Tongue (tissue), 2 donors: ENCODE measurements around the gene CEMIP2. TPM values are rescaled to one million over a fixed set of nuclear protein-coding genes. Genes with fewer than 3 reads are reported as not detected.

Experiments
- DNase-seq: peaks from one replicate; pipeline ENCODE4 v3.0.0-alpha.2; 2015
- total RNA-seq: library from RNA; depleted of rRNA; stranded (reverse); fragments of >200 nt; gene quantifications from one replicate; pipeline ENCODE4 v1.2.3, GENCODE V29; 2014

Gene CEMIP2
- total RNA-seq, 1 donor from 2014 or later: 44.5 TPM

DNA sequence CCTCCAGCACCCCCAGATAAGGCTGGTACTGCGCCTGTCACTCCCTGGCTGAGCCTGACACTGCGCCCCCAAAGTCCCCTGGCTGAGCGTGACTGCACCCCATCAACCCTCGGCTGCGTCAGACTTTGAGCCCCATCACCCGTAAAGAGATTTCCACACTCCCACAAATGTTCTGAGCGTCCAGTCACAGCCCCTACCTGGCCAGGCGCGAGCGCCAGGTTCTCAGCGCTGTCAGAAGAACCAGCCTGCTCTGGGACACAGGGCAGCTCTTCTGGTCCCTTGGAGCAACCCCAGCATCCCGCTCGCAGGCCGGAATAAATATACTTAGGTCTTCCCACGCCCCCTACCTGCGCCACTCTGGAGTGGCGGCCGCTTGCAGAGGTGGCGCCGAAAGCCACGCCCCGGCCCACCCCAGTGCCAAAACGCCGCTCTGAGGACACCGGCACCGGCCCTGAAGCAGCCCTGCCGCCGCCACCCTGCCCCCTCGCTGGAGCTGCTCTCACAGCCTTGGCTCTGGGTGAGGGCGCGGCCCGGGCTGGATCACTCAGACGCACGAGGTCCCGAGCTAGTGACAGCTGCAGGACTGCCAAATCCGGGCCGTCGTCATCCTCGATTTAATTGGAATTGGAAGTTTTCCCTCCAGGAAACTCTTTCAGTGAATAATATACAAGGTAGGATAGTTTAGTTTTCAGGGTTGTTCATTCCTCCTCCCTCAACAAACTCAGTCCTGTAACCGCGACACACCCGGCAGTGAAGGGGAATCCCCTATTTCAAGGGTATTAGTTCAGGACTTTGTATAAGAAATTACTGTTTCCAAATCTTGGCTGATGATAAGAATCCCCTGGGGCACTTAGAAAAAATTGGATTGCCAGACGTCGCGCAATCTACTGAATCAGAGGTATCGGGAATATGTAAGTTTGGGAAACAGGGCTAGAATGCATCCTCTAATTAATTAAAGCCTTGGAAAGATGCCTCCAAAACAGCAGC, 1.2 kb upstream of the CEMIP2 start:
- peak; percentile 81 for DNase-seq

DNA sequence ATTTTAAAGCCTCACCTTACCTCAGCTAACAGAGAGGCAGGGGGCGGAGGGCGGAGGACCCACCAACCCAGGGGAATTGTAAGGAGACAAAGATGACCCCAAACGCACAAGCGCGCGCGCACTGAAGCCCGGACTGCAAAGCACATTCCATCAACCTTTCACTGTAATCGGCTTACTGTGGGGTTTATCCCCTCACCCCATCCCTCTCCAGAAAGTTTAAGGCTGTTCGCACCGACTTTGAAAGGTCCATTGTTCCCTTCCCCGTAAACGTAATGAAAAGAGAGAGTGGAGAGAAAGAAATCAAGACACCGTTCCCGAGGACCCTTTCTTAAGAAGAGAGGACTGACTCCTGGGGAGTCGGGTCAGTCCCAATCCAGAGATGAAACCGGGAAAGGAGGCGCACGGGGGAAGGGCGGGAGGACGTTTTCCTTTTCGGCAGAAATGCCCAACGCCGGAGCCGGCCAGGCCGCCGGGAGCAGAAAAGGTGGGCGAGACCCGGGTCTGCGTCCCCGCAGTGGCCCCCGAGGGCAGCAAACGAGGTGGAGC, 464 bp downstream of the CEMIP2 start:
- DNase-seq: peak; percentile 51

DNA sequence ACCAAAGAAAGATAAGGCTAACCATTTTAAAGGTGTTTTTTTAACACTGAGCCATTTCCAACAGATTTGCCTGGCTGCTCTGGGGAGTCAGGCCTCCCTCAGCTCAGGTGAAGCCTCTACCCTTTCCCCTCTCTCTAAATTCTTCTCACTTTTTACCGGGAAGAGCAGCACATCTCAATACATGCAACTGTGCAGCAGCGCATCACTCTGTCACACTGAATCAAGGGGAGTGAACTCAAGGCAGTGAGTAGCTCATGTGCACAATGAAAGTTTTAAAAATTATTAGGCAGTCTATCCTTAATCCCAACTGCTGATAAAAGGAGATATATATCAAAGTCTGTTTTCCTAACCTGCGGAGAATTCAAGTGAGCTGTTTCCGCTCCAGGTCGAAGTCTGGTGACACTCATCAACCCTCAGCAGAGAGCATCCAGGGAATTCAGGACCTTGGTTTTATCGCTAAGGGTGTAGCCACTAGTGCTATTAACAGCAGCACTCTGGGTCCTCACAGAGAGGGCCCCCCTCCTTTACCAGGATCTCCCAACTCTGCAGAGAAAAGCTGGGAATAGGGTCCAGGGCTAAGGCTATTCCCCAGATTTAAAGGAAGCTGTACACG, 1.0 kb downstream of the CEMIP2 start:
- DNase-seq: no peak

DNA sequence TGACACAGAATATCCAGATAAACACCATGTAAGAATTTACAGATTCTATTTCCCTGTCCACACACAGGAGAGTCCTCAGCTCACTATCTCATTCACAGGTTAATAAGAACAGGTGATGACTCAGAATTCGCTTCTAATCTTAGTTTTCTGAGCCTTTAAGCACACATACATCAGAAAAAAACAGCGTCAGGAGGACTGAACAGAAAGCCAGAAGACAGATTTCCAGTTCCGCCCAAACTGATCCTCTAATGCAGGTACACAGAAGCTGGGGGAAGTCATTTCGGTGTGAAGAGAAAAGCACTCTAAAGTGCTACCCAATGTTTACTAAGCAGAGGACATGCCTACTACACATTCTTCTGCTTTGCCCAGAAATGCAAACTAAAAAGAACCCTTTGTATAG, 1.6 kb downstream of the CEMIP2 start:
- peak; percentile 22 for DNase-seq

DNA sequence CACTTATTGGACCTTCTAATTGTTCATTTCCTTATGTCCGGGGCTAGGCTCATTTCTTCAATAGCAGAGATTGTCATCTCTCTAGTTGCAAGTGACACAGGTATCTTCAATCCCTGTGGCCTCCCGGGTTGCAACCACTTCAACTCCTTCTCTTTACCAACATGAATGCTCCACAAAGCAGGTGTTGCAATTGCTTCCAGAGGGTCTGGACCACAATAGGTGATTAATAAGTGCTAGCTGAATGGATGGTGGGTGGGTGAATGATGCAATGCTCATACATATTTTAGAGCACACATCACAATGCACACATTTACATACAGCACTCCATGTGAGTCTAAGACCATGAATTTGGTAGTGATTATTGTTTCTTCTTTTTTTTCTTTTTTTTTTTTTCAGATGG, 2.6 kb downstream of the CEMIP2 start:
- DNase-seq: no peak

DNA sequence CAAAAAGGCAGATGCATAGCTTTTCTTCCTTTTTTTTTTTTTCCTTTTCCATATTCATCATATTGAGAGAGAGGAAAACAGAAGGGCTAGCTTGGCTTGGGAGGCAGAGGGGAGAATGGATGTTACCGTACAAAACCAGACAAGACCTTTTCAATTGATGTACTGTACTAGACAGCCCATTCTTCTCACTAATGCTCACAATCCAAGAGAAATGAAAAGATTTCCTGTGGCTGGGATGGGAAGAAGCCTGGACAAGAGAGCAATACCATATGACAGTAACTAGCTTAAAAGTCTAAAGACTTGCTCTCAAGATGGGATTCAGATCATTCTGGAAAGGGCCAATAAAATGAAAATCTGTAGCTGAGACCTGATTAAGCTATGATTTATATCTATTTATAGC, 3.4 kb downstream of the CEMIP2 start:
- no peak for DNase-seq

DNA sequence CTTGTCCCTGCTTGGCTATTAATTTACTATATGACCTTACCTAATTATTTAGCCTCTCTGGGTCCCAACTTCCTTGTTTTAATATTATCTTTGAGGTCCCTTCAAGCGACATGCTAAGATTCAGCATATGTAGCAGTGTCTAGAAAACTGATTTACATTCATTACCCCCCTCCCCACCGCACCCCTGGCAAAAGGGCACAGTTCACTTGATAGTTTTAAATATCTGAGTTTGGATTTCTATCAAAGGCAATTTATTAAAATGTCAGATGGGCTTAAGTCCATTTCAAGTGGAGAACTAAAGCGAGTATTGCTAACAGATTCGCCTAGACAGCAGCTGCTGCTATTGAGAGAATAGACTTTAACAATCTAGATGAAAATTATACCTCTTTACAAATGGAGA, 3.9 kb downstream of the CEMIP2 start:
- peak; percentile 65 for DNase-seq

DNA sequence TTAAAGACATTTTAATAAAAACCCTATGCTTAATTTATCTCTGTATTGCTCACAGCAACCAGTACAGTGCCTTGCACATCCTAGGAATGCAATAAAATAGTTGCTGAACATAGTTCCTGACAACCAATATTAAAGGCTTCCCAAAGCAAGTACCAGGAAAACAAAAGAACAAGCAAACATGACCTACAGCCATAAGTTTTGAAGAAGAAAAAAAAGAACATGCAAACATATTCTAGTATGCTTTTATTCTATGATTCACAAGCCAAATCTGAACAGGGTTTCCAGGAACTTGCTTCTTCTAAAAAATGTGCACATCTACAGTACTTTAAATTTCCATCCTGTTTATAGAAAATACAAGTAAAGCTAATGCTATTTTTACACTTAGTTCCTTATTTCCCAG, 4.5 kb downstream of the CEMIP2 start:
- DNase-seq: peak; percentile 27

DNA sequence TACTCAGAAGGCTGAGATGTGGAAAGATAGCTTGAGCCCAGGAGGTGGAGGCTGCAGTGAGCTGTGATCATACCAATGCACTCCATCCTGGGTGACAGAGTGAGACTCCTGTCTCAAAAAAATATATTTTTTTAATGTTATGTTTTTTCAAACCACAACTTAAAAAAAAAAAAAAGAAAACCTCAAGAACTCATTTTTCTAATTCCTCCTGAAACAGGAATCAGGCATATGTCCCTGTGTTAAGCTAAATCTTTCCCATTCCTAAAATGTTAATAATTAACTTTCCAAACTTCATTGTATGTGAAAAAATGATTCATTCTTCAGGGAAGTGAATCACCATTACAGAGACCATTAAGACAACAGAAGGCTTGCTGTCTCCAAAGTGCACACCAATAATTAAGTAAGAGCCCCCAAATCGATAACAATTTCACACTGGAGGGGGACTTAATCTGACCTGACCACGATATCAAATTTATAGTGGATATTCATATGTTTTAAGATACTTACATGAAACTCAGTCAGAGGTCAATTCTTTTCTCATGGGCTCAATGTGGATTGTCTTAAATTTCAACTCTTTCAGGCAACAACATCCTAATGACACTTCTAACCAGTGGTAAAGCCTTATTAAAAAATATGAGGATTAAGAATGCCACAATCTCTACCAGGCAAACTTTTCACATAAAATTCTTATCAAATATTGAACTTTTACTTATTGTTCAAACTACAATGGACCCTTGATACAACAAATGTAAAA, 5.2 kb downstream of the CEMIP2 start:
- DNase-seq: no peak

DNA sequence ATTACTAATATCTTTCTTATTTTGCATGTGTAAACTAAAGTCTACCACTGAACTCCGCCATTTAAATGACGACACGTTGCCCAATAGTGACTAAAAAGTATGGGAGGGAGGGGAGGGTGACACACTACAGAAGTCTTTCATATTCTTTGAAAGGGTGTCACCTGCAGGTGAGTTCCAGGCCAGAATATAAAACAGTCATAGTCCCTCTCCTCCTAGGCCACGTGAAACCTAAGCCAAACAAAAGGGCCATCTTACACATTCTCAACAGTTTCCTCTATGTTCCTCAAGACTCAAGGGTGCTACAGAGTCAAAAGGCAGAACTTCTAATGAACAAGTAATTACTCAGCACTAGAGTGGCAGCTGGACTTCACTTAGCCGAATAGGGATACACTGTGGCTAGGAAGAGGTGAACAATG, 6.4 kb downstream of the CEMIP2 start:
- DNase-seq: no peak

DNA sequence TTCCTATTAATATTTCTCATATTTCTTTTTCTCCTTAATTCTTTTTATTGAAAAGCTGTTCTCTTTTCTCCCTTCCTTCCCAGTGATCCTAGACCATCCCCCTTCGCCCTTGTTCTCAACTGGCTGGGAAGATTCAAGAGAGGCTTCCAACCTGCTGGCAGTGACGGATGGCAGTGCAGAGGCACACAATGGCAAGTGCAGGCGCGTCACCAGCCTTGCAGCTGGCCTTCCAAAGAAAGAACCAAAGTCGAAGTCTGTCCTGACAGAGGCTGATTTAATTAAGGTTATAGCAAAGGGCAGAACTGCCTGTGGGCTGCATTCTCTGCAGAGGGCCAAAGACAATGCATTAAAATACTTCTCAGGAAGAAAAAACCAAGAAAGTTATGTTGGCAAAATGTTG, 7.4 kb downstream of the CEMIP2 start:
- peak; percentile 20 for DNase-seq

DNA sequence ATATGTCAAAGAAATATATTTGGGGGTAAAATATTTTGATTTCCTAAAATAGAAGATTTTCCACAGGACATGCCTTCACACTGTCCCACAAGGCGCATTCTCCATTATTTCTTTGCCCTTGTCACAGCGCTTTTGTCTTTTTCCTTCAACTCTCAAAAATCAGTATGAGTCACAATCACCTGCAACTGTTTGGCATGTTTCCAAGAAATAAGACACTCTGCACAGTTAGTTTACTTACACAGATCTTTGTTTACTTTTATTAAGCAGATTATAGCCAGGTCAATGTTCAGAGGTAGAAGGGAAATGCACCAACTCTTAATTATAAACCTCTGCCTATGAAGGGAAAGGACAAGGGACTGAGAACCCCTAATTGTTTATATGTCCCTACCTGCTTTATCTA, 9.5 kb downstream of the CEMIP2 start:
- peak; percentile 48 for DNase-seq

DNA sequence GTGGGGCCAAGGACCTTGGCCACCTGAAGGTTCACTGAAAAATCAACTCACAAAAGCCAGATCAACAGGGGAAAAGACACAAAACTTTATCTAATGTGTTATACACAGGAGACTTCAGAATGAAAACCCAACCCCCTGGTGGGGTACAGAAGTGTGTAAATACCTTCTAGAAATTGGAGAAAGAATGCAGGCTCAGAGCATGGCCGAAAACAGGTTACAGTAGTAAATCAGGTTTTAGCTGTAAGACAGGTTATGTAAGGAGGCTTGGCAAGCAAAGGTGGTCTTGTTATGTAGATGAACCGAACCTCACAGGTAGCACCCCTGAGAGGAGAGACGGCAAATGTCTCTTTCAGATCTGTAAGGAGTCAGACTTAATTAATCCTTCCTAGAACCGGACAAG, 10.0 kb downstream of the CEMIP2 start:
- DNase-seq: peak; percentile 53

DNA sequence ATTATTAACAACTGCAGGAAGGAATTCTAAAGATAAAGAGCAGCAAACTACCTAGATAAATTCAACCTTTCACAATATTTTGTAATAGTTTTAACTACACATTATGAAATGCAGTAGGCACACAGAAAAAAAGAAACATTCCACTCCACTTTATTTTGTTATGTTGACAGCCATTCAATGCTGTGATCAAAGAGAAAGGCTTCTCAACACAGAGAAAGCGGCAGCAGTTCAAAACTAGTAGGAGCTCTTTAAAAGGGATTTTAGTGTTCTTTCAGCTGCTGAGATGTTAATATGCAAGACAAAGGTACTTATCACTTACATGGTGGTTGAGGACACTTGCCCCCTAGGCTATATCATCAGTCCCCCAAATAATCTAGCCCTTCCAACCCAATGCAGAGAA, 11.6 kb downstream of the CEMIP2 start:
- DNase-seq: no peak

DNA sequence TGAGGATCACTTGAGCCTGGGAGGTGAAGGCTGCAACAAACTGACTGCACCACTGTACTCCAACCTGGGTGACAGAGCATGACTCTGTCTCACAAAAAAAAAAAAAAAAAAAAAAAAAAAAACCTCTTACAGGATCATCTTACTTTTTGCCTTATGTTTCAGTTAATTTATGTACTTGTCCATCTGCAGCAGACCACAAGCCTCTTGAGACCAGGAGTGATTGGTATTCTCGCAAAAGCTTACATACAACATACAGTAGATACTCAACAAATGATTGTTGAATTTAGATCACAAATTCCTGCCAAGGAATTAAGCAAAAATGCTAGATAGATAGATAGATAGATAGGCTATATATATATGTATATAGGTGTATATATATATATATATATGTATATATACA, 12.4 kb downstream of the CEMIP2 start:
- no peak for DNase-seq

DNA sequence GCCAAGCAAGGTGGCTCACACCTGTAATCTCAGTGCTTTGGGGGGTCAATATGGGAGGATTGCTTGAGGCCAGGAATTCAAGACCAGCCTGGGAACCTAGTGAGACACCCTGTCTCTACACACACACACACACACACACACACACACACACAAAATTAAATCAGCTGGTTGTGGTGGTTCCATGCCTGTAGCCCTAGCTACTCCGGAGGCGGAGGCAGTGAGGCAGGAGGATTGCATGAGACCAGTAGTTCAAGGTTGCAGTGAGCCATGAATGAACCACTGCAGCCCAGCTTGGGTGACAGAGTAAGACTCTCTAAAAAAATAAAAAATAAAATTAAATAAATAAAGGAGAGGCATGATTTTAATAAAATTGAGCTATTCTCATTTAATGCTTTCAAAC, 13.1 kb downstream of the CEMIP2 start:
- no peak for DNase-seq

DNA sequence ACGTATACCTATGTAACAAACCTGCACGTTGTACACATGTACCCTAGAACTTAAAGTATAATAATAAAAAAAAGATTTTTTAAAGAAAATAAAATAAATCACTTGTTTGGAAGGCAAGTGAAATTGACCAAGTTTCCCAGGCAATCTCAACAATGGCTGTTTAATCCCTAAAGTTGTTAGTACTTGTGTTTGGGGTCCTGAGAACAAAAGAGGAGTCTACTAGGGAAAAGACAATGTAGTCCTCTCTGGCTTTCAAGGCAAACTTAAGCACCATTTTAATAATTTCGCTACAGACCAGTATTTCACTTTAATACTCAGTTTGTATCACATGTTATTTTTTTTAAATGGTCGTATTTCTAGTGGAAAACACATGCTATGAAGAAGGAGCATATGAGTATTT, 14.2 kb downstream of the CEMIP2 start:
- DNase-seq: no peak

DNA sequence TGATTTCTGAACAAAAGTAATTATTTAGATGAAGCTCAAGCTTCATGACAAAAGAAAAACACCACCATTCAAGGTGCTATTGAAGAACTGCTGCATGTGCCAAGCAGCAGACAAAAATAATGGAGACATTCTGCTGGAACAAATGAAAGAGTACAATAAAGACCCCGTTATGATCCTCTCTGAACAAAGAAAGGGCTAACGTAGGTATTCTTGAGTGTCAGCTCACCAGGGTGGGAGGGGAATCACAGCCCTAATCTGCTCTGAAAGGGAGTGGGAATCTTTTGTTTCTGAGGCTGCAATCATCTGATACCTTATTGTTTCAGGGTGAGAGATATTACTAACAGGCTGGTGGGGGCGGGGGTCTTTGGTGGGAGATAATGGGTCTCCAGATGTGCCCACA, 15.4 kb downstream of the CEMIP2 start:
- no peak for DNase-seq

DNA sequence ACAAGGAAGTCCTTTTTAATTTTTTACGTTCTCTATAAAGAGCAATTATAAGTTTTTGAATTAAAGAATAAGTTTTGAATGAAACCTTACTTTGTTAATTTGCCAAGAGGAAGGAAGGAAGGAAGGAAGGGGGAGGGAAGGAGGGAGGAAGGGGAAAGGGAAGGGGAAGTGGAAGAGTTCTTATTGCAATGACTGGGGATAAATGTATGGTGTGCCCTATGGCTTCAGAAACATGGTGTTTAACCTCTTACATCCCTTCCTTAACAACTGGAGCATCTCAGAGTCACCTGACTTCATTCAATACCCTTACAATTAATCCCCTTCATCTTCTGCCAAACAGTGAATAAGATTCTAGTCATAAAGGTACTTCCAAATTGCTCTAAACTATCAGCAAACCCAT, 16.0 kb downstream of the CEMIP2 start:
- no peak for DNase-seq

DNA sequence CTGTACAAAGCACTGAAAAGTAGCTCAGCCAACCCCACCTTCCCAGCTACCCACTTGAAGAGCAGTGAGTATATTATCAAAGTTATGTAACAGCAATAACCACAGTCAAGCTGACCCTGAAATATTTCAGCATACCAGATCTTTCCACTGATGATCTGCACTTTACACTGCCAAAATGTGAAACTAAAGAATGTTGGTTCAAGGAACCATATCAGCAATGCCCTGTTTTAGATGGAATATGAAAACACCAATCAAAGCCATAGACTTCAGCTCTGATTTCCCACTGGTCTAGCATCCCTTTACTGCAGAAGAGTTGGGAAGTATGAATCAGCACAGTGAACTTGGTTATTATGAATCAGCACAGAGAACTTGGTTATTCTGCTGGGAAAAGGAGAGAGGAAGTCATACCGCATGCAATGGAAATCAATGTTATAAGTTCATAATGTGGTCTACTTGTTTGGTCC, 20.0 kb downstream of the CEMIP2 start:
- no peak for DNase-seq

DNA sequence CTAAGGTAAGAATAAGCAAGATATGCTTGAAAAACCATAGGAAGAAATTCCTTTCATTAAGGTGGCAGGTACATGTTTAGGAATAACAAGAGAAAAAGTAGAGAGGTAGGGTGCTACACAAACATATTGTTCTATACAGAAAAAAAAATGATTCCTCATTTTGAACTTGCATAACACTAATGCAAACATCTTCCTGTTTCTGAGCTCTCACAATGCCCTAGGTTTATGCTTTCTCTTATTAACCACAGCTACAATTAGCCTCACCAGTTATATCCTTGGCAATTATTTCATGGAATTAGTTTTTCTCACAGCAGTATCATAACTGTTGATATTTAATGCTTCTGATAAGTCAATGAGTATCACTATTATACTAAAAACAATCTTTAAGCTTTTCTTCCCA, 20.7 kb downstream of the CEMIP2 start:
- DNase-seq: no peak

DNA sequence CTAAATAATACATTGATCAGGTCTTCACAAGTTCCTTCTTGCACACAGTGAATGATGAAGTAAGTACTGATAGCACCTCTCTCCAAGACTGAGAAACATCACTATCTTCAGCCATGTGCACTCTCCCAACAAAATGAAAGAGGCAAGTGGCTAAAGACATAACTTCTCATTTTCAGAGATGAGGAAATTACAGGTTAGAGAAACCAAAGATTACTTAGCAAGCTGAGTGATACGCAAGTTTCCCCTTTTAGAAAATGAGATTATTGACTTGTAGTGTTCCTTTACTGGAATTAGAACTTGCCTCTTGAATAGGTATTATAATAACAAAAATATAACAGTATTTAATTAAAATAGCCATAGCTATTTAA, 21.6 kb downstream of the CEMIP2 start:
- DNase-seq: no peak
